Natural killer cell (primary cell): ENCODE measurements around the gene SETBP1. TPM values are rescaled to one million over a fixed set of nuclear protein-coding genes. Genes with fewer than 3 reads are reported as not detected.

Source experiments
- ATAC-seq, 3 donors: fragments of 150-1000 bp in 2 of 3; fragments of 200-7000 bp in 1 of 3; cut with Tn5 transposase; 1 replicate in 1 of 3; 2 replicates in 2 of 3; pipeline ENCODE4 v1.10.0; 2021; ENCODE audit warnings: mild to moderate bottlenecking in 2 of 3, moderate library complexity in 2 of 3
- DNase-seq, 2 donors: peaks; one replicate each; pipeline versions ENCODE4 v3.0.0 to v3.0.0-alpha.2; 2013 to 2021; ENCODE audit warnings: mixed read lengths in 1 of 2
- H3K27ac ChIP-seq: one replicate; pipeline ENCODE4 v1.5.1; 2013; ENCODE audit warnings: mild to moderate bottlenecking, low read length
- H3K27me3 ChIP-seq: one replicate; pipeline ENCODE4 v1.6.1; 2013; ENCODE audit warnings: low read length; ENCODE audit not compliant: control insufficient read depth, insufficient read depth
- H3K36me3 ChIP-seq: one replicate; pipeline ENCODE4 v1.6.1; 2013; ENCODE audit warnings: low read length; ENCODE audit not compliant: control insufficient read depth, insufficient read depth
- H3K4me1 ChIP-seq: one replicate; pipeline ENCODE4 v1.6.1; 2013; ENCODE audit warnings: low read length; ENCODE audit not compliant: control insufficient read depth, insufficient read depth
- H3K4me3 ChIP-seq: one replicate; pipeline ENCODE4 v1.5.1; 2013; ENCODE audit warnings: low read length
- H3K9me3 ChIP-seq: one replicate; pipeline ENCODE4 v1.6.1; 2013; ENCODE audit warnings: low read length; ENCODE audit not compliant: control insufficient read depth, insufficient read depth
- H3K27ac Mint-ChIP-seq, 2 donors: one replicate each; pipeline ENCODE4 v1.8.0; 2022; ENCODE audit warnings: mild to moderate bottlenecking in 2 of 2, mixed read lengths in 2 of 2, moderate library complexity in 1 of 2
- H3K27me3 Mint-ChIP-seq, 2 donors: one replicate each; pipeline ENCODE4 v1.8.0; 2022; ENCODE audit warnings: low read depth in 2 of 2, mixed read lengths in 2 of 2
- H3K36me3 Mint-ChIP-seq: one replicate; pipeline ENCODE4 v1.8.0; 2022; ENCODE audit warnings: mixed read lengths
- H3K4me1 Mint-ChIP-seq, 2 donors: one replicate each; pipeline ENCODE4 v1.8.0; 2022; ENCODE audit warnings: mixed read lengths in 2 of 2
- H3K4me3 Mint-ChIP-seq: one replicate; pipeline ENCODE4 v1.8.0; 2022; ENCODE audit warnings: mild to moderate bottlenecking, moderate library complexity, mixed read lengths
- H3K9me3 Mint-ChIP-seq, 2 donors: one replicate each; pipeline ENCODE4 v1.8.0; 2022; ENCODE audit warnings: mixed read lengths in 2 of 2
- CTCF ChIP-seq: fragments of 200-600 bp; IDR thresholded peaks from one replicate; pipeline ENCODE4 v1.8.0; 2022; ENCODE audit warnings: antibody characterized with exemption
- WGBS: methylation state at CpG from one replicate; pipeline ENCODE4 v1.1.7; 2013; ENCODE audit warnings: missing lambda C conversion rate; ENCODE audit not compliant: insufficient coverage; 5-methylcytosine and 5-hydroxymethylcytosine counted together
- intact Hi-C: fragments of 100-400 bp; cut with micrococcal nuclease; formaldehyde crosslinking; loops from one replicate; pipeline ENCODE4 v1.14.2; 2022
- total RNA-seq, 4 donors: library from RNA; stranded (reverse); fragments of 120-200 nt in 1 of 4; gene quantifications; one replicate each; pipeline versions ENCODE4 v1.2.3 to v1.2.4, GENCODE V29; 2013 to 2022

Gene SETBP1
- total RNA-seq, 3 donors from 2014 or later (not counting 1 experiment from before 2014, with no cell fraction given), result 36.0 to 46.6 (median 41.2) TPM

GRCh38 chr18:45116116-45116515 is 435.4 kb downstream of the SETBP1 start:
- H3K27ac Mint-ChIP-seq, result no peak overlapping the region
- TF ChIP-seq CTCF, result no peak
- no peak overlapping the region for H3K4me3 Mint-ChIP-seq
- Histone ChIP-seq H3K4me3 (no peak overlapping the region), H3K27me3 (peaks cover 6% of the 10 kb centered on the region), H3K36me3 (no peaks in the 10 kb centered on the region), H3K4me1 (no peaks in the 10 kb centered on the region), H3K27ac (no peak overlapping the region), H3K9me3 (no peaks in the 10 kb centered on the region)
- intact Hi-C loops, result no loop called here
- DNase-seq, result no peak
- no peaks in the 10 kb centered on the region for H3K36me3 Mint-ChIP-seq
- WGBS, result 83% methylated on average over 4 of the region's 4 CpGs
- no peak for ATAC-seq
- H3K27me3 Mint-ChIP-seq, result peaks cover 26 to 36% of the 10 kb centered on the region in 2 donors
- no peaks in the 10 kb centered on the region for H3K9me3 Mint-ChIP-seq
- peaks cover 0 to 7% of the 10 kb centered on the region in 2 donors for H3K4me1 Mint-ChIP-seq
